ENCODE data around the gene APOH.

GRCh38 chr17:66214884-66215528 is 14.2 kb downstream of the APOH start:
- no peak for TF ChIP-seq CTCF (IDR thresholded peaks at IDR 0.05; ENCODE audit: low read depth, low read length)
- no peak for TF ChIP-seq EZH2phosphoT487 (IDR thresholded peaks at IDR 0.05; ENCODE audit: low read depth)
